Measurements from ENCODE around the gene PTGER1.

The PTGER1 gene

GRCh38 chr19:14446336-14447036 is 28.7 kb downstream of the PTGER1 start:
- DNase-seq (ENCODE audit: extremely low read depth in 1 of 2, low read depth in 1 of 2): no peak

- DNase-seq (ENCODE audit: extremely low read depth in 1 of 2, low read depth in 1 of 2): no peak
Observed at GRCh38 chr19:14443632-14444216, 31.4 kb downstream of the PTGER1 start.

- DNase-seq (ENCODE audit: extremely low read depth in 1 of 2, low read depth in 1 of 2): no peak
Observed at GRCh38 chr19:14442891-14443631, 32.1 kb downstream of the PTGER1 start.

GRCh38 chr19:14441041-14441938 is 33.9 kb downstream of the PTGER1 start:
- DNase-seq (ENCODE audit: extremely low read depth in 1 of 2, low read depth in 1 of 2): no peak

- peak in 1 of 2 donors; percentile 62 for DNase-seq (ENCODE audit: extremely low read depth in 1 of 2, low read depth in 1 of 2)
Observed at GRCh38 chr19:14440049-14440448, 35.1 kb downstream of the PTGER1 start.

GRCh38 chr19:14439014-14439413 is 36.1 kb downstream of the PTGER1 start:
- DNase-seq (ENCODE audit: extremely low read depth in 1 of 2, low read depth in 1 of 2): no peak

- no peak for DNase-seq (ENCODE audit: extremely low read depth in 1 of 2, low read depth in 1 of 2)
Observed at GRCh38 chr19:14437578-14438140, 37.5 kb downstream of the PTGER1 start.

- DNase-seq (ENCODE audit: extremely low read depth in 1 of 2, low read depth in 1 of 2): no peak
Observed at GRCh38 chr19:14435320-14436050, 39.7 kb downstream of the PTGER1 start.

GRCh38 chr19:14434543-14435319 is 40.4 kb downstream of the PTGER1 start:
- DNase-seq (ENCODE audit: extremely low read depth in 1 of 2, low read depth in 1 of 2): no peak

GRCh38 chr19:14433554-14434501 is 41.3 kb downstream of the PTGER1 start:
- DNase-seq (ENCODE audit: extremely low read depth in 1 of 2, low read depth in 1 of 2): peak in 1 of 2 donors; percentile 29

GRCh38 chr19:14432791-14433553 is 42.2 kb downstream of the PTGER1 start, which contains the start of gene PKN1:
PKN1 (plus strand) TSS chr19:14433306; CDS start chr19:14433522, 216 bp downstream.
- peak in 1 of 2 donors; percentile 43 for DNase-seq (ENCODE audit: extremely low read depth in 1 of 2, low read depth in 1 of 2)

GRCh38 chr19:14430712-14431111 is 44.4 kb downstream of the PTGER1 start:
- no peak for DNase-seq (ENCODE audit: extremely low read depth in 1 of 2, low read depth in 1 of 2)

- DNase-seq (ENCODE audit: extremely low read depth in 1 of 2, low read depth in 1 of 2): no peak
Observed at GRCh38 chr19:14428882-14429416, 46.2 kb downstream of the PTGER1 start.

GRCh38 chr19:14427461-14427860 is 47.7 kb downstream of the PTGER1 start:
- DNase-seq (ENCODE audit: extremely low read depth in 1 of 2, low read depth in 1 of 2): no peak

- no peak for DNase-seq (ENCODE audit: extremely low read depth in 1 of 2, low read depth in 1 of 2)
Observed at GRCh38 chr19:14425696-14426138, 49.4 kb downstream of the PTGER1 start.

Measured in activated CD8-positive, alpha-beta memory T cell treated with anti-CD3 and anti-CD28 coated beads for 1 hour (primary cell).